Stimulated activated CD4-positive, alpha-beta T cell treated with anti-CD3 and anti-CD28 coated beads, Interleukin-1b, Interleukin-23, amount 100 ng/mL, for 48 hours (primary cell): ENCODE data around the gene MYOG.

ENCODE experiments used
- DNase-seq: peaks from one replicate; pipeline ENCODE4 v3.0.0-alpha.2; 2020

The MYOG gene

GRCh38 chr1:203045821-203046594 lies 39.8 kb downstream of the MYOG start:
- DNase-seq: no peak

GRCh38 chr1:203045336-203045735 lies 40.5 kb downstream of the MYOG start:
- DNase-seq: no peak

- DNase-seq: no peak
Observed at GRCh38 chr1:203044546-203045250, 41.1 kb downstream of the MYOG start.

- DNase-seq: no peak
Observed at GRCh38 chr1:203043830-203044545, 41.8 kb downstream of the MYOG start.

- DNase-seq: no peak
Observed at GRCh38 chr1:203041351-203041932, 44.4 kb downstream of the MYOG start.

GRCh38 chr1:203040513-203041275 lies 45.1 kb downstream of the MYOG start:
- DNase-seq: no peak

- DNase-seq: no peak
Observed at GRCh38 chr1:203039609-203040512, 46.0 kb downstream of the MYOG start.

- DNase-seq: peak; percentile 41
Observed at GRCh38 chr1:203038891-203039608, 46.8 kb downstream of the MYOG start.

- no peak for DNase-seq
Observed at GRCh38 chr1:203038217-203038741, 47.5 kb downstream of the MYOG start.

- no peak for DNase-seq
Observed at GRCh38 chr1:203037509-203038190, 48.2 kb downstream of the MYOG start.

- DNase-seq: no peak
Observed at GRCh38 chr1:203036537-203036936, 49.3 kb downstream of the MYOG start.

GRCh38 chr1:203036135-203036534 lies 49.7 kb downstream of the MYOG start:
- DNase-seq: no peak

- no peak for DNase-seq
Observed at GRCh38 chr1:203035111-203036000, 50.5 kb downstream of the MYOG start.

- no peak for DNase-seq
Observed at GRCh38 chr1:203034422-203035110, 51.2 kb downstream of the MYOG start.

GRCh38 chr1:203033917-203034316 lies 51.9 kb downstream of the MYOG start:
- DNase-seq: no peak

- DNase-seq: no peak
Observed at GRCh38 chr1:203033287-203033686, 52.5 kb downstream of the MYOG start.
